GM21515 (cell line): Measurements from ENCODE around the gene LRRK2.

Experiments used
- ATAC-seq: cut with Tn5 transposase; IDR thresholded peaks from one replicate; pipeline ENCODE4 v1.9.1; 2021; ENCODE audit not compliant: unreplicated experiment

The LRRK2 gene

DNA sequence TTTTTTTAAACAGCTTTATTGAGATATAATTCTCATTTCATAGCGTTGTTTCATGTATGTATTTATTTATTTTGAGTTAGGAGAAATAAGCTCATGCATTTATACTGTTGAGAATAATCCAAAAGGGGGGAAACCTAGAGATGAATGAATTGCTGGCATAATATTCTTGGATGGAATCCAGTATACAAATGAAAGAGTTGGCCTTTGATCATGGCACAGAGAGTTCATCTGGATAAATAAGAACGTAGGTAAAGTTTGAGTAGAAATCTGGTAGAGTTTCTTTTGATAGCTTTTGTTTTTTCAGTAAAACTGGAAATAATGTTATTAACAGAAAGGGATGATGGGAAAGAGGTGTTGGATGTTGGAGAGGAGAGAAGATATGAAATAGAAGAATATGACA is 166.2 kb downstream of the LRRK2 start:
- ATAC-seq = no peak

DNA sequence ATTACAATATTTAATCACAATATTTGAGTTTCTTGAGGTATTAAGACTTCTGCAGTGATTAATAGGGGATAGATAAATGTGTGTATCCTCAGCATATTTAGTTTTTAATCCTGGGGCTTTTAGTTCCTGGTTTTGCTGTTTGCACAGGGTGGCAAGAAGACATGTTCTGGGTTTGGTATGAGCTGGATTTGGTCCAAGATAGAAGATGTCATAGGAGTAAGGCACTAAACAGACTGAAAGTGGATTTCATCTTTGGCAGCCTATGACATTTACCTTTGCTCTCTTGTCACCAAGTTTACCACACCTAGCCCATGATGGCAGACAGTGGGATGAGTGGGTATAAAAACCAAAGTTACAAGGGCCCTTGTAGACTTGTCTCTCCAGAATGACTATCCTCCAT is 168.2 kb downstream of the LRRK2 start:
- no peak for ATAC-seq

DNA sequence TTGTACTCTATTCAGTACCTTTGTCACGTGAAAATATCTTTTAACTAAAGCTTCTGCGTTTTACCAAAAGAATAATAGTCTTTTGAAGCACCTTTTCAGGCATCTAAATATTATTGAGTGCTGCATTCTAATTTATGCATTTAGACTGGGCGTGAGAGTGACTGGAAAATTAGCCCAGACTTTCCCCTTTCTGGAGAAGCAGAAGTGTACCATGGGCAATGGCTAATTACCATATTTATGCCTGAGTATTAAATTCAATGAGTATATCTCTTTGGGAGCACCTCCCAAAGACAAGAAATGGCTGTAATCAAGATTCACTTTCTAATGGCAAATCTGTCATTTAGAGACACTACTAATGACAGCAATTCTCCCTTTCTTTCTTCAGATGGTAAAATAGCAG is 174.9 kb downstream of the LRRK2 start:
- no peak for ATAC-seq

DNA sequence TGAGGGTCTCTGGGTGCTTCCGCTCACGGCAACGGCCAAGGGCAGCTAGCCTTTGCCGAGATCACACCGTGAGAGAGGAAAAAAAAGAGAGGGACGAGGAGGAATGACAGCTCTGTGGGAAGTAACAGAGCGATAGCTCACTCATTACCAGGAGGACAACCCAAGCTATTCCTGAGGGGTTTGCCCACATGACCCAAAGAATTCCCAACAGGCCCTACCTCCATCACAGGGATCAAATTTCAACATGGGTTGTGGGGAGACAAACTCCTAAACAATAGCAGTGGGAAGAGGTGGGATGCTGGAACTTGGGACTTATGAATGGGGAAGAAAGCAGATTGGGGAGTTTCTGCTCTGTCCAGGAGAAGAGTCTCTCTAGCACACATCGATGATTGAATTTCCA is 180.6 kb downstream of the LRRK2 start:
- no peak for ATAC-seq
